ENCODE results near the gene ATP6V1F.

GRCh38 chr7:128829391-128830166 is 33.1 kb upstream of the ATP6V1F start:
- no peak for TF ChIP-seq FOXA1 (IDR thresholded peaks at IDR 0.05)
- no peak for TF ChIP-seq L3MBTL2 (conservative IDR thresholded peaks at IDR 0.05)
- TF ChIP-seq FOXM1 (IDR thresholded peaks at IDR 0.05; ENCODE audit: borderline replicate concordance) = no peak
- no peak for TF ChIP-seq SUZ12 (IDR thresholded peaks at IDR 0.05)
